ENCODE results near the gene TMC8.
"Not testable (repeated sequence)": the region's sequence is repeated elsewhere in the genome, so short reads cannot be mapped to it uniquely, and the experiment has no call there.

TMC8 gene

DNA sequence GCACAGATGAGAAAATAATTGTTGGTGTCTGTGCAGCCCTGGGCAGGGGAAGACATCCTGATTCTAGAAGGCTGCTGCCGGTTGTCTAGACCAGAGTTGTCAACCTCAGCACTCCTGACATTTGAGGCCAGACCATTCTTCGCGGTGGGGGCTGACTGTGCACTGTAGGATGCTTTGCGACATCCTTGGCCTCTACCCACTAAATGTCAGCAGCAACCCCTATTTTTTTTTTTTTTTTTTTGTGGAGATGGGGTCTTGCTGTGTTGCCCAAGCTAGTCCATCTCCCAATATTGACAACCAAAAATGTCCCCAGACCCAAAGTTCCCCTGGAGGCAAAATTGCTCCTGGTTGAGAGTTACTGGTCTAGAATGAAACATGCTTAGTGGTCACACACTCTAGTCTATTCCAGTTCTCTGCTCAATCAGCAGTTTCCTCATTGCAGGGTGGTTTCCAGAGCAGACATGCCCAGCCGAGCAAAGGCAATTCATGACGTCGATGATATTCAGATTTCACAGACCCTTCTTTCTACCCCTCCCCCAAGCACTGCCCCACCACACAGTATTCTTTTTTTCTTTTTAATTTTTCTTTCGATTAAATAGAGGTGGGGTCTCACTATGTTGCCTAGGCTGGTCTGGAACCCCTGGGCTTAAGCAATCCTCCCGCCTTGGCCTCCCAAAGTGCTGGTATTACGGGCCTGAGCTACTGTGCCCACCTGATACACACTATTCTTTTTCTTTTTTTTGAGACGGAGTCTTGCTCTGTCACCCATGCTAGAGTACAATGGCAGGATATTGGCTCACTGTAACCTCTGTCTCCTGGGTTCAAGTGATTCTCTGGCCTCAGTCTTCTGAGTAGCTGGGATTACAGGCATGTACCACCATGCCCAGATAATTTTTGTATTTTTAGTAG lies 24.6 kb downstream of the TMC8 start:
- DNase-seq (ENCODE audit: low read depth, low spot score): no peak

DNA sequence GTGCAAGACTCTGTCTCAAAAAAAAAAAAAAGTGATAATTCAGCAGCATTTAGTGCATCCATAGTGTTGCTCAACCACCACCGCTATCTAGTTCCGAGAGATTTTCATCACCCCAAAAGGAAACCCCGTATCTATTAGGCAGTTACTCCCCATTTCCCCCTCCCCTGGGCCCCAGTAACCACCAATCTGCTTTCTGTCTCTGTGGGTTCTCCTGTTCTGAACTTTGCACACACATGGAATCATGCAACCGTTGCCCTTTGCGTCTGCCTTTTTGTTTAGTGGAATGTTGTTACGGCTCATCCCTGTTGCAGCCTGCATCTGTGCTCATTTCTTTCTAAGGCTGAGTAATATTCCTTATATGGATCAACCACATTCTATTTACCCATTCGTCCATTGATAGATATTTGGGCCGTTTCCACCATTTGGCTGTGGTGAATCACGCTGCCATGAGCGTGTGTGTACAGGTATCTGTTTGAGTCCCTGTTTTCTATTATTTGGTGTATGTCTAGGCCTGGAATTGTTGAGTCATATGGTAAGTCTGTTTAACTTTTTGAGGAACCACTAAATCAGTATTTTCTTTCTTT lies 29.1 kb downstream of the TMC8 start:
- no peak for DNase-seq (ENCODE audit: low read depth, low spot score)

DNA sequence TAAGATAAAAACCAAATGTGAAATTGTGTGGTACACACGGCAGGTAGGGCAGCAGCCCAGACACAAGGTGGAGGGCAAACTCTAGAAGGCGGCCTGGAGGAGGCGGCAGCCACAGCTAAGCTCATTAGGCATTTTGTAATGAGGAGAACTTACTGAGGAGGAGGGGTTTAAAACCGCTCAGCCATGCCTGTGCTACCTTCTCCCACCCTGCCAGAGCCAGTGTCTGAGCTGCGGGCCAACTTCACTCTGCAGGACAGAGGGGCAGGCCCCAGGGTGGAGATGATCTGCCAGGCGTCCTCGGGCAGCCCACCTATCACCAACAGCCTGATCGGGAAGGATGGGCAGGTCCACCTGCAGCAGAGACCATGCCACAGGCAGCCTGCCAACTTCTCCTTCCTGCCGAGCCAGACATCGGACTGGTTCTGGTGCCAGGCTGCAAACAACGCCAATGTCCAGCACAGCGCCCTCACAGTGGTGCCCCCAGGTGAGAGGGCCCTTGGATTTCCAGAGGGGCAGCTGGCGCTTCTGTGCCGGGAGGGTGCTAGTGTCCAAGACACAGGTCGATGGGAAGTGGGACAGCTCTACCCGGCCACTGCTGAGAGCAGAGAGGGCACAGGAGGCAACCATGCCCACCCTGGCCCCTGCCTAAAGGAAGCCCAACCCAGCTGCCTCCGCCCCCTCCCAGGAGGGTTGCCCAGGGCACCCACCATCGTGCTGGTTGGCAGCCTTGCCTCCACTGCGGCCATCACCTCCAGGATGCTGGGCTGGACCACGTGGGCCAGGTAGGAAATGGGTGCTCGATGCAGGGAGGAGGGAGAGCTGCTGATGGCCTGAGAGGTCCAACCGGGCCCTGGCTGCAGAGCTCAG lies 33.5 kb downstream of the TMC8 start:
- DNase-seq (ENCODE audit: low read depth, low spot score): no peak

DNA sequence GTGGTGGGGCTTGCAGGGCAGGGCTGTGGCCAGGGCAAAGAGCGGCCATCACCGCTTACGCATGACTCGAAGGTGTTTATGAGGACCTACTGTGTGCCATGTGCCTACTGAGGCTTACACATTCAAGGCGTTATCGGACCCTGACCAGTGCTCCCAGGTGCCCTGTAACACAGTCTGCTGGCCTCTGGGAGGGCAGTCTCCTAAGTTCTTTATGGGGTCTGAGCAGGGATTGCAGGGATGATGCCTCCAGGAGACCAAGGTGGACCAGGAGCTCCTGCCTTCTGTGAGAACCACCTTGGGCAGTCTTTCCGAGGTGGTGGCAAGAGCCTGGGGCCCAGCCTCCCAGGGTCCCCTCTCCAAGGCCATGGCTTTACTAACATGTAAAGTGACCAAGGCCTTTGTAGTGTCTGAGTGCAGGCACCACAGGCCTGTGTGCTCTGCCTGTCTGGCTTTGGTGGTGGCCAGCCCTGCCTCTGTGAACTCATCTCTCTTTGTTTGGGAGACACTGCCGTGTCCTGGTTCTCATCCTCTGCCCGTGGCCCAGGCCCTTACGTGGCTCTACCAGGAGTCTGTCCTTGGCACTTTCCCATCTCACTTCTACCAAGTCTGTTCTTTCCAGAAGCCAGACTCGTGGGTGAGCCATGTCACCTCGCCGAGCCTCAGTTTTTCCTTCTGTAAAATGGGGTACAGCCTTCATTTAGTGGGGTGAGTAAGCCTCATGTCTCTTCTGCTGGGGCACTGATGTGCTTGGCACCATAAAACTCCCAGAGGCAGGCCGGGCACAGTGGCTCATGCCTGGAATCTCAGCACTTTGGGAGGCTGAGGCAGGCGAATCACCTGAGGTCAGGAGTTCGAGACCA lies 34.4 kb downstream of the TMC8 start:
- DNase-seq (ENCODE audit: low read depth, low spot score): no peak

DNA sequence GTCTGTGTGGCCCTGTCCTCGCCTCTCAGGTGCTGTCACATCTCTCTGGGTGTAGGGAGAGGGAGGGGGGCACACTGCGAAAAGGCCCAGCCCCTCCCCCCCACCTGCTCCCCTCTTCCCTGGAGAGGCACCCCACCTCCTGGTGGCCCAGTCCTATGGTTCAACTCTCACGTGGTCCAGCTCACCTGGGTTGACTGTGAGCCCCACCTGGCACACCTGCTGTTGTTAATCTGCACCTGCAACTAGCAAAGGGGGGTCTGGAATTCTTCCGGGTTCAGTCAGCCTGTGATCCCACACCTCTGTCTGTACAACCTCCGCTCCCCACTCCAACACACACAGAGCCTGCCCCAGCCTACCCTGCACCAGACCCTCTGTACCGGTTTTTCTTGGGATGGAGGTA lies 35.8 kb downstream of the TMC8 start:
- no peak for DNase-seq (ENCODE audit: low read depth, low spot score)

DNA sequence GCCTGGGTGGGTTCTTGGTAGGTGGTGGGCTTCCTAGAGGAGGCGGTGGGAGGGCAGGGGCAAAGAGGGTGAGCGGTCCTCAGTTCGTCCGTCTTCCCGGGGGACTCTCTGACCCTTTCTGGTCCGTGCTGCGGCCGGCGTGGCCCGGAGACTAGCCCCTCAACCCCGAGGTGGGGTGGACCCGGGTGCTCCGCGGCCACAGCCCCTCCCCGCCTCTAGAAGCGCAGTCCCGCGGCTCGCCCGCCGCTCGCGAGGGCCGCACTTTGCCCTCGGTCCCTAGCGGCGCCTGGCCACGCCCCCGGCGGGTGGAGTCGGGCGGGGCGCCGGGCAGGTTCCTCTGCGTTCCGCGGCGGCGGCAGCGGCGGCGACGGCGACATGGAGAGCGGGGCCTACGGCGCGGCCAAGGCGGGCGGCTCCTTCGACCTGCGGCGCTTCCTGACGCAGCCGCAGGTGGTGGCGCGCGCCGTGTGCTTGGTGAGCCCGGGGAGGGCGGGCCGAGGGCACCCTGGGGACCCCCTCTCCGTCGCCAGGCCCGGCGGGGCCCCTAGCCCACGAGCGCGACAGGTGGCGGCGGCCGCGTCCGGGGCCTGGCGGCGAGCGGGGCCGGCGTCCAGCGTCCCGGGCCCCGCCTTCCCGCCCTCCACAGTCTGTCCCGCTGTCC lies 37.8 kb downstream of the TMC8 start, which contains the start of gene SYNGR2:
SYNGR2 (plus strand) TSS at position 340 of the 661 bp plus-strand sequence; CDS start at position 376, 36 bp downstream.
- DNase-seq (ENCODE audit: low read depth, low spot score): peak; percentile 76

DNA sequence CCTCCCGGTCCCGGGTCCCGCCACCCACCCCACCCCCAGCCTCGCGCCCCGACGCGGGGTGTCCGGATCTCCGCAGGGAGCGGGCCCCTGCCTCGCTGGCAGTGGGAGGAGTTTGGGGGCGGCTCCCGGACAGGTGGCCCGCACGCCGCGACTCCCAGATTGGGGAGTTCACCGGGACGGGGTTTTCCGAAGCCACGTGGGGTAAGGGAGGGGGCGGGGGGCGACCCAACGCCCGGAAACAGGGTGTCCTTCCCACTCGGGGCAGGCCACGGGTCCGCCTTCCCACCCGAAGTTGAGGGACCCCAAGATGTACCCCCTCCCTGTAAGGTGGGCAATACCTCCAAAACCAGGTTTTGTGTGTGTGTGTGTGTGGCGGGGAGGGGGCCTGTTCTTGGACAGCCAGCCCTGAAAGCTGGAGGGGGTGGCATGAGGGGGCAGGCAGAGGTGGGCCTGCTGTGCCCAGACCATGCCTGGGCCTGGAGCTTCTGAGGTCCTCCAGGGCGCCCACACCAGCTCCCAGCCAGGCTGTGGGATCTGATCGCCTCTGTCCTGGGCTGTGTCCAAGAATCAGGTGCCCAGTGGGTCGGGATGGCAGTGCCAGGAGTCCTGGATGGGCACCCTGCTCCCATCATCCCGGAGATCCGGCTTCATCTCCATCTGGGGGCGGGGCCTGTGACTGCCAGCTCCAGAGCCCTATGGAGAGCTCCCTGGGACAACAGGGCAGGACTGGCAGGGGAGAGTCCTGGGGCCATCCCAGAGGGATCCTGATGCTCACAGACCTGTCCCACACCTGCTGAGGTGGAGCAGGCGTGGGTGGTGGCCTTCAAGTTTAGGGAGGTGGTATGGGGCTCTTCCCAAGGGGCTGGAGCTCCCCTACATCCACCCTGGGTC lies 38.6 kb downstream of the TMC8 start:
- peak; percentile 45 for DNase-seq (ENCODE audit: low read depth, low spot score)

DNA sequence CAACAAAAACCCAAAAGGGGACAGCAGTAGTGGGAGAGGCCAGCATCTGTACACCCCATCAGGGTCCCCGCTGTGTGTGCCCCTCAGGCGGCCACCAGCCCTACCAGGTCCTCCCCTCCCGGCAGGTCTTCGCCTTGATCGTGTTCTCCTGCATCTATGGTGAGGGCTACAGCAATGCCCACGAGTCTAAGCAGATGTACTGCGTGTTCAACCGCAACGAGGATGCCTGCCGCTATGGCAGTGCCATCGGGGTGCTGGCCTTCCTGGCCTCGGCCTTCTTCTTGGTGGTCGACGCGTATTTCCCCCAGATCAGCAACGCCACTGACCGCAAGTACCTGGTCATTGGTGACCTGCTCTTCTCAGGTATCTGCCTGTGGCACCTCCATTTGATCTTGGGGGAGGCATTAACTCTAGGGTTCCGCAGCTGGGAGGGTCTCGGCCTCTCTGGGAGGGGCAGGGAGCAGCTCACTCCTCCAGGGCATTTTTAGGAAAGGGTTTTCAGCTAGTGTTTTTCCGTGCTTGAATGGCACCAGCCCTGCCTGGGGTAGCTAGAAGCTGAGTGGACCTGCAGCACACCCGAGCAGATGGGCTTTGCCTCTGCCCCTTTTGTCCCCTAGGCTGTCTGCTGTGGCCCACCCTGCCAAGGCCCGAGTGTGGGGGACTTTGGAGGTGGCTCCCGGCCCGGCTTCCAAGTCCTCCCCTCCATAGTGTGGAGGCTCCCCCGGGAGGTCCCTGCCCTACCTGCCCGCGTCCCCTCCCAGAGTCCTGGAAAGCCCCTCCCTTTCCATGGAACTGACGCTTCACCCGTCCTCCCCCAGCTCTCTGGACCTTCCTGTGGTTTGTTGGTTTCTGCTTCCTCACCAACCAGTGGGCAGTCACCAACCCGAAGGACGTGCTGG lies 40.4 kb downstream of the TMC8 start:
- DNase-seq (ENCODE audit: low read depth, low spot score): no peak

DNA sequence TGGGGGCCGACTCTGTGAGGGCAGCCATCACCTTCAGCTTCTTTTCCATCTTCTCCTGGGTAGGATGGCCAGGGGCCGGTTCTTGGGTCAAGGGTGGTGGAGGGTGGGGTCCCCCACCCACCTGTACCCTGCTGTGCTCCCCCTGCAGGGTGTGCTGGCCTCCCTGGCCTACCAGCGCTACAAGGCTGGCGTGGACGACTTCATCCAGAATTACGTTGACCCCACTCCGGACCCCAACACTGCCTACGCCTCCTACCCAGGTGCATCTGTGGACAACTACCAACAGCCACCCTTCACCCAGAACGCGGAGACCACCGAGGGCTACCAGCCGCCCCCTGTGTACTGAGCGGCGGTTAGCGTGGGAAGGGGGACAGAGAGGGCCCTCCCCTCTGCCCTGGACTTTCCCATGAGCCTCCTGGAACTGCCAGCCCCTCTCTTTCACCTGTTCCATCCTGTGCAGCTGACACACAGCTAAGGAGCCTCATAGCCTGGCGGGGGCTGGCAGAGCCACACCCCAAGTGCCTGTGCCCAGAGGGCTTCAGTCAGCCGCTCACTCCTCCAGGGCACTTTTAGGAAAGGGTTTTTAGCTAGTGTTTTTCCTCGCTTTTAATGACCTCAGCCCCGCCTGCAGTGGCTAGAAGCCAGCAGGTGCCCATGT lies 41.1 kb downstream of the TMC8 start:
- DNase-seq (ENCODE audit: low read depth, low spot score): not testable (repeated sequence)

DNA sequence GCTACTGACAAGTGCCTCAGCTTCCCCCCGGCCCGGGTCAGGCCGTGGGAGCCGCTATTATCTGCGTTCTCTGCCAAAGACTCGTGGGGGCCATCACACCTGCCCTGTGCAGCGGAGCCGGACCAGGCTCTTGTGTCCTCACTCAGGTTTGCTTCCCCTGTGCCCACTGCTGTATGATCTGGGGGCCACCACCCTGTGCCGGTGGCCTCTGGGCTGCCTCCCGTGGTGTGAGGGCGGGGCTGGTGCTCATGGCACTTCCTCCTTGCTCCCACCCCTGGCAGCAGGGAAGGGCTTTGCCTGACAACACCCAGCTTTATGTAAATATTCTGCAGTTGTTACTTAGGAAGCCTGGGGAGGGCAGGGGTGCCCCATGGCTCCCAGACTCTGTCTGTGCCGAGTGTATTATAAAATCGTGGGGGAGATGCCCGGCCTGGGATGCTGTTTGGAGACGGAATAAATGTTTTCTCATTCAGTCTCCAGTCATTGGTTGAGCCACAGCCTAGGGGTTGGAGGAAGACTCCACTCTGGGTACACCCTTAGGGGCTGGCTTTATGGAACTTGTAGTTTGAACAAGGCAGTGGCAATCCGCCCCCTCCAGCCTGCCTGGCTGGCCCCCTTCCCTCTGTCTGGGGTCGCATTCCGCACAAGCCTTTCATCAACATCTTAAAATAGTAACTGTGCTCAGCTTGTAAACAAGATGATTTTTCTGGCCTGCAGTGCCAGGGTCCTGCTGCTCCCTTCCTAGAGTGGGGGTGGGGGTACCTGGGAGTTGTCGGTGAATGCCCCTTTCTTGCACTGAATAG lies 41.9 kb downstream of the TMC8 start:
- no peak for DNase-seq (ENCODE audit: low read depth, low spot score)

DNA sequence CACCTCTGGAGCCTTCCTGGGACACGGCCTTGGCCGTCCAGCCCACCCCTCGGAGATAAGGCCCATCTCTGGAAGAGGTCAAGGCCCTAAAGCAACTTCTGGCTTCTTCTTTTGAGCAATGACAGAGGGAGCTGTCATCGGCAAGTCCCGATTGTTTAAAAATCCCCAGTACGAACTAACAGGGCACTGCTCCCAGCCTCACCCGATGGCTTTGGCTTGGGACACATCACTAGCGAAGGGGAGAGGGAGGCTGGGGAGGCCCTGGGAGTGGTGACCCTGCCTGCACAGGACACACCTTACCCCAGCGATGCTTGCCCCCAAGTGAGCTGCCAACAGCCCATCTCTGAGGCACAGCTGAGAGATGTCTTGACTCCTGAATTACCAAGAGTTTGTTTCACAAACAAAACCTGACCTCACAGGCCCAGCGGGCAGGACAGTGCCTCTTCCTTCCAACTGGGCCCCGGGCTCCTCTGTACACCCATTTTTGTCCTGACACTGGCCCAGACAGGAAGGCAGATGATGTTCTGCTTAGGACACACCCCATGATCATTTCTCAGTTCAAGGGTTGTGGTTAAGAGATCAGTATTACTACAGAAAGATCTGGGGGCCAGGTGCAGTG lies 42.6 kb downstream of the TMC8 start:
- no peak for DNase-seq (ENCODE audit: low read depth, low spot score)

DNA sequence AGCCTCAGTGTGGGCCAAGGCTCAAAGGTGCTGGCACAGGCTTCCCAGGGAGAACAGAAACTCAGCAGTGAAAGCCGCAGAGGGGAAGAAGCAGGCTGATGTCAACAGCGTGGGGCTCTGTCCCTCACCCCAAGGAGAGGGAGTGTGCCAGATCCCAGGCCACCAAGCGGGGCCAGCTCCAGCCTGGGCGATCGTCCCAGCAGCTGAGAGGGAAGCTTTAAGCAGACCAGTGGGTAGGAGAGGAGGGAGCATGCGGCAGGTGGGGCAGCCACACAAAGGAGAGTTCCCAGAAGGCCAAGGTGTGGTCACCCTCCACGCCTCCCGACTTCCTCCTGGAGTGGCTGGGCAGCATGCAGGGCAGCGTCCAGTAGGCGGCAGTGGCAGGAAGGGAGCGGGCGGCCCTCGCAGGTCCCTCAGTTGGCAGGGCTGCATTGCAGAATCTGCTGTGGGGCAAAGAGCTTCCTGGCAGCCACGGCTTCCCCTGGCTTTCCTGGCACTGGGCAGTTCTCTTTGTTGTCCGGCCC lies 43.8 kb downstream of the TMC8 start:
- no peak for DNase-seq (ENCODE audit: low read depth, low spot score)

DNA sequence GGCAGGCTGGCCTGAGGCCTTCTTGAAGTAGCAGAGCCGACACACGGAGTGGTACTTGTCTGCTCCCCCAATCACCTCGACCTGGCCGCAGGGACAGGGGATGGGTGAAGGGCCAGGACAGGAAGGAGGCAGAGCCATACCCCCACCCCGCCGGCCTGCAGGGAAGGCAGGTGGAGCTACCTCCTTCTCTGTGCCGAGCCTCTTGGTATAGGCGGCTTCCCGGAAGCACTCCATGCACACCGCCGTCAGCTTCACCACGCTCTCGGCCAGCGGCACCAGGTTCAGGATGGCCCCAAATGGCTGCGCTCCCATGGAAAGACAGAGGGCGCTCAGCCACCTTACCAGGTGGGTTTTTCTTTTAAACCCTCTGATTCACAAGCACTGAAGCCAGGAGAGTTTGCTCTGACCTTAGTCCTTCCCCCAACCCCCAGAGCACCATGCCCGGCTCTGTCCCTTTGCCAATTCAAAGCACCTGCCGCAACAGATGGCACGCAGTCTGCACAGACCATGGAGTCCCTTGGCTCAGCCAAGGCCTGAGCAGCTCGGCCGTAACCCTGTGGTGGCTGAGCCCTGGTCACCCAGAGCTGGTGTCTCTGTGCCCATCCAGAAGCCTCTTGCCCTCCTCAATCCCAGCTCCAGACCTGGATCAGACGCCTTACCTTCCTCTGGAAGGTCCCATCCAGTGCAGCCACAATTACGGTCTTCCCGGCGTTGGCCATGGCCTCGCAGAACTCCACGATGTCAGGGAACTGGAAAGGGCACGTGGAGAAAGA lies 44.5 kb downstream of the TMC8 start:
- DNase-seq (ENCODE audit: low read depth, low spot score): no peak

DNA sequence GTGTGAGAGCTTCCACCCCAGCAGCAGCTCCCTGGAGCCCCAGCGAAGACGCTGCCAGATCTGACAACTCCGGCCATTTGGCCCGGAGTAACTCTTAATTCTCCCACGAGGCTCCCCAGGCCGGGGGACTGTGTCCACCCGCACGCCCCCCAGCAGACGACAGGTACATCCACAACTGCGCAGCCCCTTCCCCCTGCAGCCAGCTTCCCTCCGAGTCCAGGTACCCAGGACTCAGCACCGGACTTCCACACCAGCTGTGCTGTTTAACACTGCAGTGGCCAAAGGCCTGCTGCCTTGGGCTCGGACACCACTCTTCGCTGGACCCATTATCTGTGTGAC lies 45.0 kb downstream of the TMC8 start:
- DNase-seq (ENCODE audit: low read depth, low spot score): no peak

DNA sequence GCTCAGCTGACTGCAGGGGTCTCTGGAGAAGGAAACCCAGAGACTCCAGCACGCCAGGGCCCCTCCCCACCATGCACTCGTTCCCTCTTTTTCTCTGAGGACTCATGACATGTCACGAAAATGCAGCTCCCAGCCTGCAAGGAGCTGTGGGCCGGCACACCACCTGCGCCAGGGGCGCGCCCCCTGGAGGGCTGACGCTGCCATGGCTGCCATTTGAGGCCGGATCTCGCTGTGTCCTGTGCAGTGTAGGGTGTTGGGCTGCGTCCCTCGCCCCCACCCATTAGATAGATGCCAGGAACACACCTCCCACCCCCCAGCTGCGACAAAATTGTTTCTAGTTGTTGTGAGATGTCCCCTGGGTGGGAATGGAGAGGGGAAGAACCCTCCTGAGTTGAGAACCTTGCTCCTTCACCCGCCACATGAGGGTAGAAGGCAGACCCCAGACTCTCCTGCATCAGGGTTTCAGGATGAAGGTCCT lies 46.0 kb downstream of the TMC8 start:
- peak; percentile 51 for DNase-seq (ENCODE audit: low read depth, low spot score)

DNA sequence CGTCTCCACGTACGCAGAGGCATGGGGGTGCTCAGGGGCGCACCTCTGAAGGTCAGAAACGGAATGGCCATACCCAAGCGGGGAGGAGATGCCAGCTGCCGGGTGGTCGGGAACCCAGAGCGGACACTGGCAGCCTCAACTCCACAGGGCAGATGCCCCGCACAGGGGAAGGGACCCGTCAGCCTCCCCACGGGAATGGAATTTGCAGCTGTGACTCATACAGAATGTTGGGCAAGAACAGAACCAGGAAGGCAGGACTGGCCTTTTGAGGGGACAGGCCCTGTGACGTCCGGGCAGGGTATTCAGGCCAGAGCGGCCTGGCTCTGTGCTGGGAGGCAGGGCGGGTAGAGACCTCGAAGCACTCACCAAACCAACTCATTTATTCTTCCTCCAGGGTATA lies 48.8 kb downstream of the TMC8 start:
- no peak for DNase-seq (ENCODE audit: low read depth, low spot score)
